Kidney (tissue), 14 donors: ENCODE results near the gene USP22. TPM values are rescaled to one million over a fixed set of nuclear protein-coding genes. Genes with fewer than 3 reads are reported as not detected.

Experiments used
- DNase-seq, 5 donors: peaks; one replicate each; pipeline ENCODE4 v3.0.0-alpha.2; 2013 to 2020
- FAIRE-seq: peaks from 2 replicates; lab custom pipeline; 2012; peaks lifted over from hg19 to GRCh38; lab: Jason Lieb, UNC
- H3K27ac ChIP-seq, 2 donors: one replicate each; pipeline ENCODE4 v1.7.0; 2013; ENCODE audit warnings: low read depth in 2 of 2, low read length in 2 of 2, inconsistent platforms in 1 of 2
- H3K27me3 ChIP-seq: one replicate; pipeline ENCODE4 v1.7.1; 2013; ENCODE audit warnings: low read length, inconsistent platforms; ENCODE audit not compliant: control insufficient read depth, insufficient read depth
- H3K36me3 ChIP-seq, 3 donors: one replicate each; pipeline versions ENCODE4 v1.7.0 to v1.7.1; 2013; ENCODE audit warnings: low read length in 3 of 3, control low read depth in 1 of 3, inconsistent platforms in 1 of 3; ENCODE audit not compliant: insufficient read depth in 3 of 3, control insufficient read depth in 2 of 3
- H3K4me1 ChIP-seq, 3 donors: one replicate each; pipeline versions ENCODE4 v1.7.0 to v1.7.1; 2013; ENCODE audit warnings: low read length in 3 of 3, inconsistent platforms in 1 of 3, low read depth in 1 of 3; ENCODE audit not compliant: control insufficient read depth in 2 of 3, insufficient read depth in 2 of 3
- H3K4me3 ChIP-seq, 3 donors: one replicate each; pipeline versions ENCODE4 v1.7.0 to v1.8.1; 2013; ENCODE audit warnings: low read length in 3 of 3, control low read depth in 1 of 3, inconsistent platforms in 1 of 3
- H3K9ac ChIP-seq, 3 donors: one replicate each; pipeline versions ENCODE4 v1.7.0 to v1.7.1; 2013; ENCODE audit warnings: low read length in 3 of 3, control low read depth in 1 of 3, inconsistent platforms in 1 of 3
- H3K9me3 ChIP-seq, 3 donors: one replicate each; pipeline versions ENCODE4 v1.7.0 to v1.7.1; 2013; ENCODE audit warnings: low read length in 3 of 3, control low read depth in 1 of 3, inconsistent platforms in 1 of 3; ENCODE audit not compliant: control insufficient read depth in 2 of 3, insufficient read depth in 1 of 3
- CTCF ChIP-seq: IDR thresholded peaks from 3 replicates; pipeline ENCODE4 v1.5.1; 2012; ENCODE audit warnings: mild to moderate bottlenecking, moderate library complexity, borderline replicate concordance; ENCODE audit not compliant: insufficient read depth; ENCODE audit errors: extremely low read depth
- intact Hi-C: fragments of 100-400 bp; cut with DNase I; formaldehyde crosslinking; loops from one replicate; pipeline ENCODE4 v1.11.1; 2022
- polyA plus RNA-seq: library from polyadenylated mRNA; stranded (reverse); fragments of 350-450 nt; fragmentation: Illumina TruSeq; extraction: RNeasy Lipid Tissue Mini Kit (QIAGEN cat#74804); gene quantifications from one replicate; pipeline ENCODE4 v1.2.3, GENCODE V29; 2014; ENCODE audit warnings: low read depth, low replicate concordance; ENCODE audit not compliant: insufficient read depth
- total RNA-seq: library from RNA; stranded (reverse); fragmentation: NEBNext Ultra II Directional; extraction: Animal tissue kit (Norgen Biotek cat#: 25700); gene quantifications from one replicate; pipeline ENCODE4 v1.2.1, GENCODE V29; 2021
- donor health status: control.
- donor health status: control.
- donor health status: control.
- donor health status: control.
- donor health status: control.
- donor health status: DM: yes; HTN: yes; CAD: no.
- donor health status: Normal renal cell carcinoma (clear cell type).

USP22 gene
- total and polyA plus RNA-seq, 2 donors from 2014 or later, result 47.8 to 176 TPM

DNA sequence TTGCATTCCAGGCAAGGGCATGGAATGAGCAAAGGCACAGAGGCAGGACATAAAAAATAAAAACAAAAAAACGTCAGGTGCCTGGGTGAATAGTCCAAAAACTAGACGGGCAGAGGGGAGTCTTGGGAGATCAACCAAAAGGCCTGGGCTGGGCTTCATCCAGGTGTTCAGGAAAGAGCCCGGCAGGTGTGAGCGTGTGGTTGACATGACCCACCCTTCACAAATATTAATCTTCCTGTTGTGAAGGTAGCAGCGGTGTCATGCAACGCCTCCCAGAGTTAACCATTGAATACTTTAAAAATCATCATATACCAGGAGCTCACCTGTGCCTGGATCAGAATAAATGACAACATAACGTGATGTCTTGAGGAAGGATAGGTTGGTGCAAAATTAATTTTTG is 90.6 kb downstream of the USP22 start:
- FAIRE-seq (no peak), DNase-seq (no peak)
- no peak for TF ChIP-seq CTCF
- H3K4me1 ChIP-seq, result peaks cover 0 to 4% (median 0%) of the 10 kb centered on the region in 3 donors
- H3K27me3 ChIP-seq, result no peaks in the 10 kb centered on the region
- no peak overlapping the region for H3K27ac ChIP-seq
- H3K9me3 ChIP-seq, result no peaks in the 10 kb centered on the region
- intact Hi-C loops, result no loop called here
- H3K36me3 ChIP-seq, result no peaks in the 10 kb centered on the region
- no peak overlapping the region for H3K9ac ChIP-seq
- H3K4me3 ChIP-seq, result no peak overlapping the region

Other genes with a start within 250 kb of the USP22 start
- 19.9 TPM for gene DHRS7B, start 84.0 kb upstream of the USP22 start, total RNA-seq
- gene DHRS7B, start 84.0 kb upstream of the USP22 start, polyA plus RNA-seq, result 58.8 TPM
- 17.4 TPM for gene TMEM11, start 171.2 kb upstream of the USP22 start, total RNA-seq
- 34.2 TPM for gene TMEM11, start 171.2 kb upstream of the USP22 start, polyA plus RNA-seq
- gene NATD1, start 210.4 kb upstream of the USP22 start, total RNA-seq, result 14.2 TPM
- 5.0 TPM for gene NATD1, start 210.4 kb upstream of the USP22 start, polyA plus RNA-seq
- gene MAP2K3, start 241.7 kb upstream of the USP22 start, total RNA-seq, result 44.0 TPM
- 40.1 TPM for gene MAP2K3, start 241.7 kb upstream of the USP22 start, polyA plus RNA-seq